SK-N-SH (cell line): Measurements from ENCODE around the gene AADACL4. TPM values are rescaled to one million over a fixed set of nuclear protein-coding genes. Genes with fewer than 3 reads are reported as not detected.

Source experiments
- CTCF ChIA-PET: fragments of 300-600, 350-600 bp; formaldehyde crosslinking; extraction: SDS; loops from one replicate; lab custom pipeline; 2021; lab: Yijun Ruan, JAX
- POLR2A ChIA-PET: fragments of 350-600 bp; sonication (Branson Sonifier 250); formaldehyde crosslinking; extraction: SDS; loops from one replicate; lab custom pipeline; 2020; ENCODE audit warnings: antibody characterized with exemption, inconsistent platforms; lab: Yijun Ruan, JAX
- DNase-seq: peaks from one replicate; pipeline ENCODE4 v3.0.0; 2012
- H2AFZ ChIP-seq: fragments of 200-600 bp; sonication (generic); 2 replicates; pipeline ENCODE4 v1.8.1; 2016; ENCODE audit warnings: antibody characterized with exemption, mild to moderate bottlenecking, low read depth
- H3F3A ChIP-seq: fragments of 200-600 bp; sonication (generic); replicated peaks from 2 replicates; pipeline ENCODE3; 2016; ENCODE audit warnings: antibody characterized with exemption, mild to moderate bottlenecking; ENCODE audit not compliant: insufficient read depth
- H3K27ac ChIP-seq, 2 experiments: fragments of 200-500 bp in 1 of 2; fragments of 200-600 bp in 1 of 2; sonication (Bioruptor generic) in 1 of 2; sonication (generic), shearing (Covaris generic) in 1 of 2; 2 replicates each; pipeline versions ENCODE4 v1.5.1 to v1.6.1; 2014 to 2016; ENCODE audit warnings: low read depth in 2 of 2, inconsistent platforms in 1 of 2, low read length in 1 of 2, mild to moderate bottlenecking in 1 of 2, mixed read lengths in 1 of 2
- H3K27me3 ChIP-seq: fragments of 200-600 bp; sonication (generic), shearing (Covaris generic); 2 replicates; pipeline ENCODE4 v1.6.1; 2016; ENCODE audit warnings: mixed run types; ENCODE audit not compliant: insufficient read depth
- H3K36me3 ChIP-seq, 2 experiments: fragments of 200-500 bp in 1 of 2; fragments of 200-600 bp in 1 of 2; sonication (Bioruptor generic) in 1 of 2; sonication (generic) in 1 of 2; replicated peaks in 1 of 2; 2 replicates each; pipeline versions ENCODE3 to v1.5.1; 2014 to 2016; ENCODE audit warnings: low read length in 1 of 2, mild to moderate bottlenecking in 1 of 2; ENCODE audit not compliant: insufficient read depth in 2 of 2, control insufficient read depth in 1 of 2
- H3K4me1 ChIP-seq, 2 experiments: fragments of 200-500 bp in 1 of 2; fragments of 200-600 bp in 1 of 2; sonication (Bioruptor generic) in 1 of 2; sonication (generic), shearing (Covaris generic) in 1 of 2; 2 replicates each; pipeline versions ENCODE4 v1.5.1 to v1.6.1; 2014 to 2016; ENCODE audit warnings: low read depth in 1 of 2, low read length in 1 of 2, mixed run types in 1 of 2; ENCODE audit not compliant: insufficient read depth in 2 of 2, control insufficient read depth in 1 of 2
- H3K4me2 ChIP-seq: fragments of 200-600 bp; sonication (generic), shearing (Covaris generic); 2 replicates; pipeline ENCODE4 v1.6.1; 2017; ENCODE audit warnings: mixed run types
- H3K4me3 ChIP-seq, 2 experiments: fragments of 200-500 bp in 1 of 2; fragments of 200-600 bp in 1 of 2; sonication (Bioruptor generic) in 1 of 2; sonication (generic), shearing (Covaris generic) in 1 of 2; 2 replicates each; pipeline versions ENCODE4 v1.5.1 to v1.8.1; 2014 to 2016; ENCODE audit warnings: low read depth in 2 of 2, inconsistent platforms in 1 of 2, low read length in 1 of 2, mild to moderate bottlenecking in 1 of 2, mixed read lengths in 1 of 2, moderate library complexity in 1 of 2
- H3K79me2 ChIP-seq: fragments of 200-600 bp; sonication (generic); 2 replicates; pipeline ENCODE4 v1.8.1; 2017; ENCODE audit warnings: mild to moderate bottlenecking; ENCODE audit not compliant: insufficient read depth
- H3K9ac ChIP-seq: fragments of 200-600 bp; sonication (generic); 2 replicates; pipeline ENCODE4 v1.6.1; 2017; ENCODE audit warnings: mixed run types
- H3K9me2 ChIP-seq: fragments of 200-600 bp; sonication (generic); 2 replicates; pipeline ENCODE4 v1.6.1; 2017; ENCODE audit warnings: mixed run types
- H3K9me3 ChIP-seq: fragments of 200-600 bp; sonication (generic); 2 replicates; pipeline ENCODE4 v1.6.1; 2017; ENCODE audit warnings: mixed run types, mild to moderate bottlenecking, moderate library complexity
- H4K20me1 ChIP-seq: fragments of 200-600 bp; sonication (generic); 2 replicates; pipeline ENCODE4 v1.6.1; 2017; ENCODE audit warnings: mild to moderate bottlenecking, mixed run types; ENCODE audit not compliant: insufficient read depth
- GABPA ChIP-seq: IDR thresholded peaks from 2 replicates; pipeline ENCODE4 v1.4.0; 2012; ENCODE audit warnings: low read depth, mild to moderate bottlenecking
- NFIC ChIP-seq: IDR thresholded peaks from 2 replicates; pipeline ENCODE4 v1.4.0; 2012; ENCODE audit warnings: borderline replicate concordance
- TAF1 ChIP-seq: IDR thresholded peaks from 2 replicates; pipeline ENCODE4 v1.6.1; 2012; ENCODE audit warnings: low read depth, mild to moderate bottlenecking, low read length, moderate library complexity, borderline replicate concordance
- USF1 ChIP-seq: IDR thresholded peaks from 2 replicates; pipeline ENCODE4 v1.4.0; 2012; ENCODE audit warnings: low read depth, borderline replicate concordance
- YY1 ChIP-seq: IDR thresholded peaks from 2 replicates; pipeline ENCODE4 v1.4.0; 2012; ENCODE audit warnings: low read depth, mild to moderate bottlenecking
- WGBS: methylation state at CpG from one replicate; pipeline ENCODE4 v1.1.6; 2017; ENCODE audit warnings: low lambda C conversion rate; 5-methylcytosine and 5-hydroxymethylcytosine counted together
- polyA plus RNA-seq, 3 experiments: library from polyadenylated mRNA; depleted of rRNA; stranded (reverse); fragments of >200 nt; gene quantifications; 2 replicates each; pipeline ENCODE4 v1.2.3, GENCODE V29; 2012
- TF ChIP-seq, protein P1 (sequence below): fragments of 200-600 bp; sonication (generic); IDR thresholded peaks from 2 replicates; pipeline ENCODE4 v1.6.1; 2017; ENCODE audit warnings: antibody characterized with exemption, mild to moderate bottlenecking, moderate library complexity

The AADACL4 gene
- polyA plus RNA-seq, 1 of the 3 experiments (the other 2 are of a cell fraction) = 0.59 TPM

DNA sequence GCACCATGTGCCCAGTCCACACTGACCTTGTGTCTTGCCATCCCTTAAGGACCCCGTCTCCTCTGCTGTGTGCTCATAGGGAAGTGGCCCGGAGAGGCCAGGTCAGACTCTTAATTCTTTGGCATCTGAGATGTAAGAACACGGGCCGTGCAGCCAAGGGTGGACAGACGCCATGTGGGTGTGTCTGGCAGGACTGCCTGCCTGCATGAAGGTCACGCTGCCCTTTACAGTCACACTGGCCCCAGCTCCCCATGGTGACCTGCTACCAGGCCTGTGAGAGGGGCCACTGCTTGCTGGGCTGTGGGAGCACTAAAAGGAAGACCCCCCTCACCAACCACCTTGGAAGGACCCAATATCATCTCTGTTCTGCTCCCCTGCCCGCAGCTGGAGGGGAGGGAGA lies 43.5 kb upstream of the AADACL4 start:
- Histone ChIP-seq H3K9me2 (no peaks in the 10 kb centered on the region), H3K79me2 (no peaks in the 10 kb centered on the region), H3K36me3 (no peaks in the 10 kb centered on the region), H3K4me1 (peaks cover 39 to 77% of the 10 kb centered on the region in 2 experiments), H3K9me3 (no peaks in the 10 kb centered on the region)
- CTCF ChIA-PET = interaction anchor here (0.9 to 1.7 kb wide), 2 partner anchors 16 to 344 kb away, joined by 3 to 9 read pairs; no protein-coding TSS in a partner anchor
- no peak for TF ChIP-seq TAF1
- TF ChIP-seq USF1 = no peak
- no peak for TF ChIP-seq GABPA
- no peak for TF ChIP-seq NFIC
- TF ChIP-seq, all 33 proteins: peak for 0
- POLR2A ChIA-PET = no interaction called here
- WGBS = 80% methylated on average over 5 of the region's 7 CpGs
- peaks cover 13% of the 10 kb centered on the region for H3F3A ChIP-seq
- no peak overlapping the region for H3K4me3 ChIP-seq
- no peaks in the 10 kb centered on the region for H4K20me1 ChIP-seq
- no peak for DNase-seq
- H3K27me3 ChIP-seq = no peaks in the 10 kb centered on the region
- peak overlapping the region in 1 of 2 experiments; percentile 8; a peak in 1 of 4 replicates for H3K27ac ChIP-seq
- no peak overlapping the region for H3K9ac ChIP-seq
- H2AFZ ChIP-seq = no peak overlapping the region
- no peak overlapping the region for H3K4me2 ChIP-seq

DNA sequence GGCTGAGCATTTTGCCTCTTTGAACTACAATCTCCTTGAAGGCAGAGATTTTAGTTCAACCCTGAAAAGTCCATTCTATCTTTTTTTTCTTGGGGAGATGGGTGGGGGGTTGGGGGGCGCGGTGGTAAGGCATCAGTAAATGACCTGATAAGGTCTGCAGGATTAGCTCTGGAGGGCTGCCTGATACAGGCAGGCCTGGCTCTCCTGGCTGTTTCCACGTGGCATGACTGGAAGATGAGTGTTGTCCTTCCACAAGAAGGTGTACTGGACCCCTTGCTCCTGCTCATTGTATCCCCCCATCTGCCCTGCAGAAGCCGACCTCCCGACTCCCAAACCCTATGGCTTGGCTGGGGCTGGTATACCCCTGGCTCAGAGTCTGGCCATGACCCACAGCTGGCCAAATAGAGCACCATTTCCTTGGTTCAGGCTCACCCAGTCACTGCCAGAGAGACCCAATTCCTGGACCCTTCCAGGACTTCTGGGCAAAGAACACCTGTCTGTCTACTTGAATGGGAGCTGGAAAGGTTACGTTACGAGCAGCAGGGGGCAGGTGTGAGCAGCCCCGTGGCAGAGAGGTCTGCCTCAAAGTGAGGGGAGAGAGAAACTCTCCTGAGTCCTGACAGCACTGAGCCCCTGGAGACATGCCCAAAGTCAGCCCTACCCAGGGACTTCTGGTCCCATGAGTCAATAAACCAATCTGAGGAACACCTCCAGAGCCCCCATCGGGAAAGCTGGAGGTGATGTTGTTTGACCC lies 42.8 kb upstream of the AADACL4 start:
- no peak for TF ChIP-seq NFIC
- TF ChIP-seq YY1 = no peak
- TF ChIP-seq, protein P1, sequence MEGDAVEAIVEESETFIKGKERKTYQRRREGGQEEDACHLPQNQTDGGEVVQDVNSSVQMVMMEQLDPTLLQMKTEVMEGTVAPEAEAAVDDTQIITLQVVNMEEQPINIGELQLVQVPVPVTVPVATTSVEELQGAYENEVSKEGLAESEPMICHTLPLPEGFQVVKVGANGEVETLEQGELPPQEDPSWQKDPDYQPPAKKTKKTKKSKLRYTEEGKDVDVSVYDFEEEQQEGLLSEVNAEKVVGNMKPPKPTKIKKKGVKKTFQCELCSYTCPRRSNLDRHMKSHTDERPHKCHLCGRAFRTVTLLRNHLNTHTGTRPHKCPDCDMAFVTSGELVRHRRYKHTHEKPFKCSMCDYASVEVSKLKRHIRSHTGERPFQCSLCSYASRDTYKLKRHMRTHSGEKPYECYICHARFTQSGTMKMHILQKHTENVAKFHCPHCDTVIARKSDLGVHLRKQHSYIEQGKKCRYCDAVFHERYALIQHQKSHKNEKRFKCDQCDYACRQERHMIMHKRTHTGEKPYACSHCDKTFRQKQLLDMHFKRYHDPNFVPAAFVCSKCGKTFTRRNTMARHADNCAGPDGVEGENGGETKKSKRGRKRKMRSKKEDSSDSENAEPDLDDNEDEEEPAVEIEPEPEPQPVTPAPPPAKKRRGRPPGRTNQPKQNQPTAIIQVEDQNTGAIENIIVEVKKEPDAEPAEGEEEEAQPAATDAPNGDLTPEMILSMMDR = peak; percentile 55
- H3K36me3 ChIP-seq = no peaks in the 10 kb centered on the region
- no peaks in the 10 kb centered on the region for H3K27me3 ChIP-seq
- 76% methylated on average over 3 of the region's 9 CpGs for whole genome bisulfite sequencing
- H3K9ac ChIP-seq = peak overlapping the region; percentile 3; the same call in 1 of the 2 replicates
- peaks cover 35 to 73% of the 10 kb centered on the region in 2 experiments for H3K4me1 ChIP-seq
- H3K4me2 ChIP-seq = peak overlapping the region; percentile 9; the same call in 1 of the 2 replicates
- peaks cover 12% of the 10 kb centered on the region for H3F3A ChIP-seq
- ChIA-PET CTCF (interaction anchor here (0.8 to 1.7 kb wide), 9 partner anchors 9 to 345 kb away, joined by 3 to 9 read pairs (median 5); partner anchors contain the start of gene DHRS3), POLR2A (no interaction called here)
- H4K20me1 ChIP-seq = no peaks in the 10 kb centered on the region
- no peaks in the 10 kb centered on the region for H3K9me2 ChIP-seq
- H3K4me3 ChIP-seq = no peak overlapping the region
- DNase-seq = peak; percentile 44
- no peaks in the 10 kb centered on the region for H3K9me3 ChIP-seq
- peak overlapping the region; percentile 8 to 78; a peak in 3 of 4 replicates for H3K27ac ChIP-seq
- no peak overlapping the region for H2AFZ ChIP-seq
- no peaks in the 10 kb centered on the region for H3K79me2 ChIP-seq
